ENCODE data around the gene PHLDB1. TPM values are rescaled to one million over a fixed set of nuclear protein-coding genes. Genes with fewer than 3 reads are reported as not detected.

PHLDB1 gene
- total RNA-seq, 1 experiment from 2014 or later, result 122 TPM

DNA sequence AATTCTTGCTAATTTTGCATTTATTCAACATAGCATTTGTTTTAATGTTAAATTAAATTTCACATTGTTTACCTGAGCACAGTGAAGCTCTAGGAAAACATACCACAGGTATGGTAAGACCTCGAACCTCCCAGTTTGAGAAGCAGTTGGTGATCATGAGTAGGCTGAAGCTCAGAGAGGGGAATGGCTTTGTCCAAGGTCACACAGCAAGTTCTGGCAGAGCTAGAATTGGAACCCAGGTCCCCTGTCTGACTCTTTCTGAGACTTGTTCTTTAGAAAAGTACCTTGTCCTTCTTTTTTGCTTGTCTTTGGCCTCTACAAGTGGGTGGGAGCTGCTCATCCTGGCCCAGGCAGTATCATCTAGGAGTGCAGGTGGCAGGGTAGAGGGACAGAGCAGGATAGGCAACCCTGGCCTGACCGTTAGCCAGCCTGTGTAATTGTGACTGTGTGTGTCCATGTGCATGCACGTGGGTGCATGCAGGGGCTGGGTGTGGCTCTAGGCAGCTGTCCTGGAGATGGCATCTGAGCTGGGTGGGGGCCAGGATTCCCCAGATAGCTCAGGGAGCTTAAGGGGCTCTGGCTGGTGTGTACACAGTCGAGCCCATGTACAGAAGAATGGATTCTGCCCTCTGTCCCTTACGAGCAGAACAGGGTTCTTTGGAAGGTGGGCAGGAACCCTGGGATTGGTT is 21.6 kb downstream of the PHLDB1 start:
- Histone ChIP-seq H3K9me3 (ENCODE audit: insufficient read depth, low read depth) (no peaks in the 10 kb centered on the region), H3K27me3 (ENCODE audit: insufficient read depth, low read depth) (no peaks in the 10 kb centered on the region), H2AFZ (no peak overlapping the region), H3K4me1 (replicated peaks; ENCODE audit: insufficient read depth) (peaks cover 22% of the 10 kb centered on the region), H3F3A (ENCODE audit: insufficient read depth, low read depth) (peaks cover 22% of the 10 kb centered on the region; the same call in 1 of the 2 replicates), H3K79me2 (ENCODE audit: low read depth) (peaks cover 4% of the 10 kb centered on the region), H3K9me2 (ENCODE audit: insufficient read depth) (no peaks in the 10 kb centered on the region), H3K27ac (no peak overlapping the region), H3K4me3 (no peak overlapping the region), H4K20me1 (ENCODE audit: insufficient read depth) (peaks cover 13% of the 10 kb centered on the region; the same call in 1 of the 2 replicates), H3K4me2 (no peak overlapping the region), H3K36me3 (ENCODE audit: low read depth) (peaks cover 25% of the 10 kb centered on the region)
- CTCF ChIA-PET, result no interaction called here
- no peak for TF ChIP-seq EZH2 (IDR thresholded peaks at IDR 0.05; ENCODE audit: low read depth)
- TF ChIP-seq, protein P1, sequence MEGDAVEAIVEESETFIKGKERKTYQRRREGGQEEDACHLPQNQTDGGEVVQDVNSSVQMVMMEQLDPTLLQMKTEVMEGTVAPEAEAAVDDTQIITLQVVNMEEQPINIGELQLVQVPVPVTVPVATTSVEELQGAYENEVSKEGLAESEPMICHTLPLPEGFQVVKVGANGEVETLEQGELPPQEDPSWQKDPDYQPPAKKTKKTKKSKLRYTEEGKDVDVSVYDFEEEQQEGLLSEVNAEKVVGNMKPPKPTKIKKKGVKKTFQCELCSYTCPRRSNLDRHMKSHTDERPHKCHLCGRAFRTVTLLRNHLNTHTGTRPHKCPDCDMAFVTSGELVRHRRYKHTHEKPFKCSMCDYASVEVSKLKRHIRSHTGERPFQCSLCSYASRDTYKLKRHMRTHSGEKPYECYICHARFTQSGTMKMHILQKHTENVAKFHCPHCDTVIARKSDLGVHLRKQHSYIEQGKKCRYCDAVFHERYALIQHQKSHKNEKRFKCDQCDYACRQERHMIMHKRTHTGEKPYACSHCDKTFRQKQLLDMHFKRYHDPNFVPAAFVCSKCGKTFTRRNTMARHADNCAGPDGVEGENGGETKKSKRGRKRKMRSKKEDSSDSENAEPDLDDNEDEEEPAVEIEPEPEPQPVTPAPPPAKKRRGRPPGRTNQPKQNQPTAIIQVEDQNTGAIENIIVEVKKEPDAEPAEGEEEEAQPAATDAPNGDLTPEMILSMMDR (conservative IDR thresholded peaks at IDR 0.05), result no peak
- POLR2A ChIA-PET (ENCODE audit: unreplicated experiment), result no interaction called here
- DNase-seq, result no peak
- BruUV-seq (replicated peaks), result no TSS peak
- intact Hi-C loops (cut with micrococcal nuclease; ENCODE audit: unreplicated experiment), result no loop called here

DNA sequence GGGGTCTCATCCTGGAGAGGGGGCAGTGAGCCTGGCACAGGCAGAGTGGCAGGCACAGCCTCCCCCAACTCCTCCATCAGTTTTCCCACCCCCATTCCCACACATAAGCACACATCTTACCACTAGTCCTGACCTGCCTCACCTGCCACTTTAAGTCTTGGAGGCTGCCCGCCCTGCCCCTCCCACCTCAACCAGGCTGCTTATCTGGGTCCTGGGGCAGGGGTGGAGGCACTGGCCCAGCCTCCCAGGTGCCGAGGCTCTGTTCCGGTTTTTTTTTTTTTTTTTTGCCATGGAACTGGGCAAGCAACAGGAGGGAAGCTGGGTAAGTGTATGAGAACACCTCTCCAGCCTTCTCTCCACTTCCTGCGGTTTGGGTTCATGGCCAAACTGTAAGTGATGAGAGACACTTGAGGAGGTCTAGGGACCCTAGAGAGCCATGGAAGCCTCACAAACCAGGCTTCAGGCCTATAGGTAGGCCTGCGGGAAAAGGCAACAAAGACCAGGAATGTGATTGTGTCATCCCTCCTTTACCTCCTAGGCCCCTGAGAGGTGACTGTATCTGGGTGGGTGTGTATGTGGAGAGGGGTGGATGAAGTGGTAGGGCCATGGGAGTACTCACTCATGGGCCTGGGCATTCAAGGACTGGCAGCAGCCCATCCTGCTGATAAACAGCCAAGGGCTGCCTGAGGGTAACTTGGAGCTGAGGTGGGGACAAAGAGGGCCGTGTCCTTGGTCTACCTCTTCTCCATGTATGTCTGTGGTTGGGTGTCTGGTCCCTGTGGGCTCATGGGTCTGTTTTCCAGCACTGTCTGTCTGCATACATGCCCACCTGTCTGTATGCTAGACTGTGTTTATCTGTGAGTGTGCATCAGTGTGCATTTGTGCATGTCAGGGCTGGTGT is 22.6 kb downstream of the PHLDB1 start:
- Histone ChIP-seq H3K27ac (no peak overlapping the region), H3K36me3 (ENCODE audit: low read depth) (peaks cover 25% of the 10 kb centered on the region), H4K20me1 (ENCODE audit: insufficient read depth) (peaks cover 13% of the 10 kb centered on the region; the same call in 1 of the 2 replicates), H3K4me1 (replicated peaks; ENCODE audit: insufficient read depth) (peaks cover 12% of the 10 kb centered on the region), H3F3A (ENCODE audit: insufficient read depth, low read depth) (peaks cover 12% of the 10 kb centered on the region; the same call in 1 of the 2 replicates), H3K4me2 (no peak overlapping the region), H3K27me3 (ENCODE audit: insufficient read depth, low read depth) (no peaks in the 10 kb centered on the region), H2AFZ (no peak overlapping the region), H3K9me3 (ENCODE audit: insufficient read depth, low read depth) (no peaks in the 10 kb centered on the region), H3K9me2 (ENCODE audit: insufficient read depth) (no peaks in the 10 kb centered on the region), H3K79me2 (ENCODE audit: low read depth) (no peaks in the 10 kb centered on the region), H3K4me3 (no peak overlapping the region)
- CTCF ChIA-PET, result interaction anchor here (0.7 kb wide), 1 partner anchor 16 kb away, joined by 5 read pairs; no protein-coding TSS in a partner anchor
- POLR2A ChIA-PET (ENCODE audit: unreplicated experiment), result no interaction called here
- no peak for DNase-seq
- BruUV-seq (replicated peaks), result no TSS peak
- intact Hi-C loops (cut with micrococcal nuclease; ENCODE audit: unreplicated experiment), result no loop called here
- TF ChIP-seq EZH2 (IDR thresholded peaks at IDR 0.05; ENCODE audit: low read depth), result no peak

DNA sequence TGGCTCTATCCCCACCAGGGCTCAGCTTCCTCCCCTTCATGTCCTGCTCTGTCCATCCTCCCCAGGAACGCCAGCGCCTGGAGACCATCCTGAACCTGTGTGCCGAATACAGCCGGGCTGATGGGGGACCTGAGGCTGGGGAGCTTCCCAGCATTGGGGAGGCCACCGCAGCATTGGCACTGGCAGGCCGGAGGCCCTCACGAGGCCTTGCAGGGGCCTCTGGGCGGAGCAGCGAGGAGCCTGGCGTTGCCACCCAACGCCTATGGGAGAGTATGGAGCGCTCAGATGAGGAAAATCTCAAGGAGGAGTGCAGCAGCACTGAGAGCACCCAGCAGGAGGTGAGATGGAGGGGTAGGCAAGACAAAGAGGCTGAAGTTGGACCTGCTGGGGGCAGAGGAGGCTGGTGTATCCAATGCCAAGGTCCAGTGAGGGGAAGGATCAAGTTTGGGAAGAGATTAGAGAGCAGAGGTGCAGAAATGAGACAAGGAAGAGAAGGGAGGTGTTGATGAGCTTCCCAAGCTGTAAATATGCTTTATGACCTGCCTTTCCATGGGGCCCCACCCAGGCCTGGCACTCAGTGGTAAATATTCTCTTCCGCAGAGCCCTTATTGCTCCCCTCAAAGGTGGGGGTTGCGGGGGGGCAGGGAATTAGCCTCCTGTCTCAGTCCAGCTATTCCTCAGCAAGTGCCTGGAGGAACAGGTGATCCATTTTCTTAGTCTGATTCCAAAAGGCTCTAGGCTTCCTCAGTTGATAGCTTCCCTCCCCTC is 23.9 kb downstream of the PHLDB1 start:
- H2AFZ ChIP-seq, result no peak overlapping the region
- no peaks in the 10 kb centered on the region for H3K9me2 ChIP-seq (ENCODE audit: insufficient read depth)
- H4K20me1 ChIP-seq (ENCODE audit: insufficient read depth), result peaks cover 13% of the 10 kb centered on the region; the same call in 1 of the 2 replicates
- CTCF ChIA-PET, result interaction anchor here (0.5 kb wide), 1 partner anchor 53 kb away, joined by 14 read pairs; no protein-coding TSS in a partner anchor
- no peak overlapping the region for H3K4me3 ChIP-seq
- no peak overlapping the region for H3K4me2 ChIP-seq
- H3K36me3 ChIP-seq (ENCODE audit: low read depth), result peaks cover 22% of the 10 kb centered on the region
- intact Hi-C loops (cut with micrococcal nuclease; ENCODE audit: unreplicated experiment), result no loop called here
- no peak for TF ChIP-seq EZH2 (IDR thresholded peaks at IDR 0.05; ENCODE audit: low read depth)
- TF ChIP-seq, protein P1 (conservative IDR thresholded peaks at IDR 0.05), result no peak
- H3K4me1 ChIP-seq (replicated peaks; ENCODE audit: insufficient read depth), result 0 out of 2 replicates have a peak, but pooled peaks cover 3% of the 10 kb centered on the region
- POLR2A ChIA-PET (ENCODE audit: unreplicated experiment), result no interaction called here
- DNase-seq, result no peak
- H3K27me3 ChIP-seq (ENCODE audit: insufficient read depth, low read depth), result no peaks in the 10 kb centered on the region
- H3F3A ChIP-seq (ENCODE audit: insufficient read depth, low read depth), result no peaks in the 10 kb centered on the region
- no peaks in the 10 kb centered on the region for H3K79me2 ChIP-seq (ENCODE audit: low read depth)
- no peak overlapping the region for H3K27ac ChIP-seq
- no peaks in the 10 kb centered on the region for H3K9me3 ChIP-seq (ENCODE audit: insufficient read depth, low read depth)
- no TSS peak for BruUV-seq (replicated peaks)

All from PC-9 (cell line).